HepG2 (cell line): Measurements from ENCODE around the gene MMP19. TPM values are rescaled to one million over a fixed set of nuclear protein-coding genes. Genes with fewer than 3 reads are reported as not detected.

Source experiments
- ATAC-seq: fragments of 200-7000 bp; cut with Tn5 transposase; 3 replicates; pipeline ENCODE4 v1.9.1; 2020; ENCODE audit warnings: mild to moderate bottlenecking, moderate library complexity
- BruUV-seq: library from RNA; stranded (reverse); fragments of 400-500 nt; replicated peaks from 2 replicates; lab custom pipeline; 2021; lab: Mats Ljungman, UMichigan
- CTCF ChIA-PET: fragments of 300-600 bp; formaldehyde crosslinking; extraction: SDS; loops from one replicate; lab custom pipeline; 2021; ENCODE audit warnings: low total read pairs, inconsistent platforms, low intra/inter-chr PET ratio; lab: Yijun Ruan, JAX
- POLR2A ChIA-PET: fragments of 350-600 bp; sonication (Branson Sonifier 250); formaldehyde crosslinking; loops from one replicate; lab custom pipeline; 2020; ENCODE audit warnings: antibody characterized with exemption, inconsistent platforms; lab: Yijun Ruan, JAX
- DNase-seq: peaks from one replicate; pipeline ENCODE4 v3.0.0-alpha.2; 2015; ENCODE audit warnings: low spot score
- FAIRE-seq: peaks from 3 replicates; lab custom pipeline; 2011; peaks lifted over from hg19 to GRCh38; lab: Jason Lieb, UNC
- H2AFZ ChIP-seq: one replicate; pipeline ENCODE4 v1.6.1; 2011; ENCODE audit warnings: low read length, inconsistent platforms
- H3K27ac ChIP-seq: fragments of 300-600 bp; 3 replicates; pipeline ENCODE4 v1.8.0; 2011; ENCODE audit warnings: mixed run types, mild to moderate bottlenecking, mixed read lengths, low read length, inconsistent platforms; ENCODE audit not compliant: insufficient read depth; ENCODE audit errors: extremely low read length
- H3K27me3 ChIP-seq, 2 experiments: fragments of 200-600 bp in 1 of 2; 2 replicates in 1 of 2; 3 replicates in 1 of 2; pipeline versions ENCODE4 v1.6.0 to v1.8.0; 2011; ENCODE audit warnings: low read length in 2 of 2, mild to moderate bottlenecking in 2 of 2, moderate library complexity in 2 of 2, inconsistent platforms in 1 of 2; ENCODE audit not compliant: insufficient read depth in 2 of 2, control insufficient read depth in 1 of 2
- H3K36me3 ChIP-seq, 2 experiments: fragments of 200-600 bp in 1 of 2; replicated peaks in 1 of 2; 2 replicates in 1 of 2; 3 replicates in 1 of 2; pipeline versions ENCODE4 v1.5.1 to v1.8.0; 2011; ENCODE audit warnings: low read length in 2 of 2, inconsistent platforms in 1 of 2; ENCODE audit not compliant: insufficient read depth in 2 of 2, control insufficient read depth in 1 of 2
- H3K4me1 ChIP-seq: 2 replicates; pipeline ENCODE4 v1.5.1; 2012; ENCODE audit warnings: low read length, inconsistent platforms; ENCODE audit not compliant: insufficient read depth
- H3K4me2 ChIP-seq: 2 replicates; pipeline ENCODE4 v1.6.0; 2011; ENCODE audit warnings: low read depth, low read length, inconsistent platforms
- H3K4me3 ChIP-seq, 3 experiments: fragments of 200-600 bp in 1 of 3; sonication (generic), shearing (Covaris generic) in 1 of 3; replicated peaks in 1 of 3; 2 replicates each; pipeline ENCODE4 v1.5.1; 2011 to 2016; ENCODE audit warnings: low read length in 3 of 3, inconsistent platforms in 2 of 3, low read depth in 2 of 3, mild to moderate bottlenecking in 2 of 3, control low read depth in 1 of 3, mixed read lengths in 1 of 3; ENCODE audit not compliant: insufficient read depth in 1 of 3
- H3K79me2 ChIP-seq: one replicate; pipeline ENCODE4 v1.6.1; 2011; ENCODE audit warnings: low read length, inconsistent platforms; ENCODE audit not compliant: insufficient read depth
- H3K9ac ChIP-seq: 2 replicates; pipeline ENCODE4 v1.6.0; 2011; ENCODE audit warnings: mild to moderate bottlenecking, low read depth, low read length, inconsistent platforms; ENCODE audit not compliant: insufficient read depth
- H3K9me3 ChIP-seq: 2 replicates; pipeline ENCODE4 v1.5.1; 2012; ENCODE audit warnings: mild to moderate bottlenecking, low read length
- H4K20me1 ChIP-seq: 2 replicates; pipeline ENCODE4 v1.6.0; 2011; ENCODE audit warnings: inconsistent platforms, mild to moderate bottlenecking, low read length, moderate library complexity; ENCODE audit not compliant: insufficient read depth
- FOXC1 ChIP-seq: sonication (generic); formaldehyde crosslinking; IDR thresholded peaks from 2 replicates; pipeline ENCODE4 v1.8.0; 2022; ENCODE audit warnings: mild to moderate bottlenecking, missing genetic modification reagents, borderline replicate concordance
- GABPB1 ChIP-seq: IDR thresholded peaks from 2 replicates; pipeline ENCODE4 v1.6.1; 2016; ENCODE audit warnings: mild to moderate bottlenecking, missing genetic modification reagents, moderate library complexity, missing compliant biosample characterization
- KDM3A ChIP-seq: IDR thresholded peaks from 2 replicates; pipeline ENCODE4 v1.6.1; 2018; ENCODE audit warnings: low read depth, missing compliant biosample characterization
- ZNF18 ChIP-seq: sonication (generic); formaldehyde crosslinking; IDR thresholded peaks from 2 replicates; pipeline ENCODE4 v1.8.0; 2022; ENCODE audit warnings: mild to moderate bottlenecking, missing genetic modification reagents; ENCODE audit not compliant: insufficient replicate concordance
- ZNF44 ChIP-seq: sonication (generic); formaldehyde crosslinking; IDR thresholded peaks from 2 replicates; pipeline ENCODE4 v1.5.1; 2020; ENCODE audit warnings: mild to moderate bottlenecking, missing genetic modification reagents
- ZNF460 ChIP-seq: sonication (generic); formaldehyde crosslinking; IDR thresholded peaks from 2 replicates; pipeline ENCODE4 v1.5.1; 2020; ENCODE audit warnings: missing genetic modification reagents, mild to moderate bottlenecking, borderline replicate concordance
- ZNF720 ChIP-seq: sonication (generic); formaldehyde crosslinking; IDR thresholded peaks from 2 replicates; pipeline ENCODE4 v1.4.0; 2020; ENCODE audit warnings: missing genetic modification reagents
- ZNF75D ChIP-seq: sonication (generic); formaldehyde crosslinking; IDR thresholded peaks from 2 replicates; pipeline ENCODE4 v1.8.1; 2023; ENCODE audit warnings: missing genetic modification reagents, mild to moderate bottlenecking, borderline replicate concordance
- ZNF816 ChIP-seq: sonication (generic); formaldehyde crosslinking; IDR thresholded peaks from 2 replicates; pipeline ENCODE4 v1.8.0; 2022; ENCODE audit warnings: missing genetic modification reagents, mild to moderate bottlenecking, borderline replicate concordance
- WGBS: methylation state at CpG from one replicate; pipeline ENCODE4 v1.1.6; 2017; ENCODE audit warnings: low lambda C conversion rate; 5-methylcytosine and 5-hydroxymethylcytosine counted together
- in situ Hi-C: cut with HindIII; loops from 2 replicates; pipeline ENCODE4 v1.10.0; 2017; ENCODE audit warnings: low pct_unique_long_range_greater_than_20kb; ENCODE audit not compliant: extremely low pct_ligation_motif_present
- intact Hi-C: fragments of 100-400 bp; cut with micrococcal nuclease; formaldehyde crosslinking; loops from one replicate; pipeline ENCODE4 v1.10.0; 2022; ENCODE audit not compliant: unreplicated experiment
- polyA plus RNA-seq, 8 experiments: library from polyadenylated mRNA; depleted of rRNA in 3 of 8; stranded (reverse) in 7 of 8; unstranded in 1 of 8; fragments of >200 nt; fragmentation: Illumina TruSeq in 4 of 8; extraction: Trizol in 4 of 8; gene quantifications; 2 replicates each; pipeline versions ENCODE4 v1.2.1 to v1.2.3, GENCODE V29; 2011 to 2016; ENCODE audit warnings: low read depth in 4 of 8, missing spikeins in 1 of 8, mixed read lengths in 1 of 8; ENCODE audit not compliant: insufficient read depth in 1 of 8
- total RNA-seq, 5 experiments: library from RNA; depleted of rRNA; stranded (reverse); fragments of >200 nt; fragmentation: Illumina TruSeq; extraction: Trizol; gene quantifications; 2 replicates each; pipeline ENCODE4 v1.2.3, GENCODE V29; 2016; ENCODE audit warnings: low read depth in 1 of 5
- TF ChIP-seq, protein P1 (sequence below): IDR thresholded peaks from 2 replicates; pipeline ENCODE4 v1.6.1; 2012; ENCODE audit warnings: low read depth, low read length, improper control_type of control experiment

Gene MMP19
- total and polyA plus RNA-seq, 2 of the 13 experiments (the other 11 are each of a cell fraction or from before 2014, with no cell fraction given): 0.07 to 0.08 TPM

DNA sequence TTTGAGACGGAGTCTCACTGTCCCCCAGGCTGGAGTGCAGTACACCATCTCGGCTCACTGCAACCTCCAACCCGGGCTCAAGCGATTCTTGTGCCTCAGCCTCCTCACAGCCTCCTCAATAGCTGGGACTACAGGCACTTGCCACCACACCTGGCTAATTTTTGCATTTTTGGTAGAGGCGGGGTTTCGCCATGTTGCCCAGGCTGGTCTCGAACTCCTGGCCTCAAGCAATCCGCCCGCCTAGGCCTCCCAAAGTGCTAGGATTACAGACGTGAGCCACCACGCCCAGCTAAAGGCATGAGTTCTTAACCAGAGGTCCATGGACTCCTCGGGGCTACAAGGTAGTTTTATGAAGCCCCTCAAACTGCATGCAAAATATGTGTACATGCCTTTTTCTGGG lies 27.3 kb downstream of the MMP19 start:
- ChIA-PET CTCF (no interaction called here), POLR2A (interaction anchor here (0.7 to 3.6 kb wide), 2 partner anchors 14 to 112 kb away, joined by 3 to 28 read pairs; partner anchors contain the start of genes DNAJC14 and PYM1)
- DNase-seq (no peak), FAIRE-seq (no peak), ATAC-seq (no peak)
- peaks cover 82% of the 10 kb centered on the region for H3K79me2 ChIP-seq
- no peak for TF ChIP-seq ZNF75D (CRISPR knock-in tag)
- TF ChIP-seq, protein P1, sequence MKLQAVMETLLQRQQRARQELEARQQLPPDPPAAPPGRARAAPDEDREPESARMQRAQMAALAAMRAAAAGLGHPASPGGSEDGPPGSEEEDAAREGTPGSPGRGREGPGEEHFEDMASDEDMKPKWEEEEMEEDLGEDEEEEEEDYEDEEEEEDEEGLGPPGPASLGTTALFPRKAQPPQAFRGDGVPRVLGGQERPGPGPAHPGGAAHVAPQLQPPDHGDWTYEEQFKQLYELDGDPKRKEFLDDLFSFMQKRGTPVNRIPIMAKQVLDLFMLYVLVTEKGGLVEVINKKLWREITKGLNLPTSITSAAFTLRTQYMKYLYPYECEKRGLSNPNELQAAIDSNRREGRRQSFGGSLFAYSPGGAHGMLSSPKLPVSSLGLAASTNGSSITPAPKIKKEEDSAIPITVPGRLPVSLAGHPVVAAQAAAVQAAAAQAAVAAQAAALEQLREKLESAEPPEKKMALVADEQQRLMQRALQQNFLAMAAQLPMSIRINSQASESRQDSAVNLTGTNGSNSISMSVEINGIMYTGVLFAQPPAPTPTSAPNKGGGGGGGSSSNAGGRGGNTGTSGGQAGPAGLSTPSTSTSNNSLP: no peak
- no peak overlapping the region for H3K27ac ChIP-seq
- peak overlapping the region; percentile 44 for H3K9ac ChIP-seq
- no peak overlapping the region for H2AFZ ChIP-seq
- in situ Hi-C loops: no loop called here
- no peaks in the 10 kb centered on the region for H3K9me3 ChIP-seq
- peak overlapping the region; percentile 74 for H3K4me2 ChIP-seq
- H4K20me1 ChIP-seq: peaks cover 17% of the 10 kb centered on the region
- BruUV-seq: no TSS peak
- peaks cover 58% of the 10 kb centered on the region for H3K4me1 ChIP-seq
- intact Hi-C loops: no loop called here
- peaks cover 5 to 27% of the 10 kb centered on the region in 2 experiments; a peak in 4 of 5 replicates for H3K36me3 ChIP-seq
- H3K27me3 ChIP-seq: no peaks in the 10 kb centered on the region; a peak in 1 of 5 replicates
- H3K4me3 ChIP-seq: peak overlapping the region in 2 of 3 experiments; percentile 79 to 82; a peak in 3 of 6 replicates
- 90% methylated on average over 11 of the region's 12 CpGs for WGBS

- in situ Hi-C loops (no loop called here), intact Hi-C loops (no loop called here)
- ChIA-PET CTCF (no interaction called here), POLR2A (interaction anchor here (1.3 to 2.3 kb wide), 2 partner anchors 9 to 16 kb away, joined by 6 to 10 read pairs; partner anchors contain the start of gene DNAJC14)
- no peak for DNase-seq
- H3K79me2 ChIP-seq: peaks cover 90% of the 10 kb centered on the region
- peaks cover 55% of the 10 kb centered on the region for H3K4me1 ChIP-seq
- FAIRE-seq: no peak
- H3K36me3 ChIP-seq: peaks cover 0 to 16% of the 10 kb centered on the region in 2 experiments; a peak in 4 of 5 replicates
- H3K9me3 ChIP-seq: no peaks in the 10 kb centered on the region
- no peak overlapping the region for H3K27ac ChIP-seq
- H3K27me3 ChIP-seq: no peaks in the 10 kb centered on the region; a peak in 1 of 5 replicates
- H3K9ac ChIP-seq: no peak overlapping the region
- BruUV-seq: no TSS peak
- no peak overlapping the region for H3K4me2 ChIP-seq
- no peak overlapping the region for H3K4me3 ChIP-seq
- no peak overlapping the region for H2AFZ ChIP-seq
- ATAC-seq: no peak
- no peak for TF ChIP-seq ZNF44 (CRISPR knock-in tag)
- TF ChIP-seq ZNF816 (CRISPR knock-in tag): no peak
- no peak for TF ChIP-seq GABPB1 (CRISPR knock-in tag)
- TF ChIP-seq KDM3A (CRISPR knock-in tag): no peak
- TF ChIP-seq ZNF720: no peak
- TF ChIP-seq FOXC1 (CRISPR knock-in tag): no peak
- TF ChIP-seq ZNF460 (CRISPR knock-in tag): no peak
- no peak for TF ChIP-seq ZNF18 (CRISPR knock-in tag)
- peaks cover 17% of the 10 kb centered on the region for H4K20me1 ChIP-seq
Measured at GRCh38 chr12:55814257-55814656, 28.5 kb downstream of the MMP19 start.
